Calu3 (cell line): Measurements from ENCODE around the gene QSOX1. TPM values are rescaled to one million over a fixed set of nuclear protein-coding genes. Genes with fewer than 3 reads are reported as not detected.

Experiments
- BruUV-seq: library from RNA; stranded (reverse); fragments of 400-500 nt; replicated peaks from 2 replicates; lab custom pipeline; 2021; lab: Mats Ljungman, UMichigan
- CTCF ChIA-PET: fragments of 300-600 bp; sonication (Branson Sonifier 250); formaldehyde crosslinking; loops from one replicate; lab custom pipeline; 2022; ENCODE audit warnings: antibody characterized with exemption; lab: Charles Lee
- DNase-seq: peaks from one replicate; pipeline ENCODE4 v3.0.0; 2022
- H3K27ac Mint-ChIP-seq: one replicate; pipeline ENCODE4 v1.8.0; 2022; ENCODE audit warnings: mixed read lengths; ENCODE audit not compliant: unreplicated experiment
- H3K27me3 Mint-ChIP-seq: one replicate; pipeline ENCODE4 v1.8.0; 2022; ENCODE audit warnings: mixed read lengths; ENCODE audit not compliant: unreplicated experiment
- H3K36me3 Mint-ChIP-seq: one replicate; pipeline ENCODE4 v1.8.0; 2022; ENCODE audit warnings: mild to moderate bottlenecking, moderate library complexity, mixed read lengths; ENCODE audit not compliant: insufficient read depth, unreplicated experiment
- H3K4me1 Mint-ChIP-seq: one replicate; pipeline ENCODE4 v1.8.0; 2022; ENCODE audit warnings: mild to moderate bottlenecking, low read depth, mixed read lengths; ENCODE audit not compliant: unreplicated experiment
- H3K4me3 Mint-ChIP-seq: one replicate; pipeline ENCODE4 v1.8.0; 2022; ENCODE audit warnings: mild to moderate bottlenecking, low read depth, moderate library complexity, mixed read lengths; ENCODE audit not compliant: unreplicated experiment
- H3K9me3 Mint-ChIP-seq: one replicate; pipeline ENCODE4 v1.8.0; 2022; ENCODE audit warnings: low read depth, mixed read lengths; ENCODE audit not compliant: unreplicated experiment
- CTCF ChIP-seq: fragments of 200-600 bp; IDR thresholded peaks from one replicate; pipeline ENCODE4 v1.8.0; 2022; ENCODE audit warnings: antibody characterized with exemption; ENCODE audit not compliant: unreplicated experiment
- intact Hi-C: fragments of 100-400 bp; cut with micrococcal nuclease; formaldehyde crosslinking; loops from one replicate; pipeline ENCODE4 v1.10.0; 2022; ENCODE audit not compliant: unreplicated experiment
- total RNA-seq: library from RNA; stranded (reverse); gene quantifications from 2 replicates; pipeline ENCODE4 v1.2.3, GENCODE V29; 2022

The QSOX1 gene
- total RNA-seq, 1 experiment from 2014 or later, result 462 TPM

GRCh38 chr1:180251526-180252305, 97.0 kb downstream of the QSOX1 start:
- Mint-ChIP-seq H3K9me3 (no peaks in the 10 kb centered on the region), H3K36me3 (no peaks in the 10 kb centered on the region), H3K27me3 (peaks cover 13% of the 10 kb centered on the region), H3K4me1 (peaks cover 7% of the 10 kb centered on the region), H3K27ac (no peak overlapping the region), H3K4me3 (no peak overlapping the region)
- BruUV-seq, result no TSS peak
- intact Hi-C loops, result loop anchor here (1.0 kb wide), 2 partner anchors 165 to 231 kb away; no protein-coding TSS in a partner anchor
- DNase-seq, result no peak
- CTCF ChIA-PET, result interaction anchor here (1.4 to 1.7 kb wide), 2 partner anchors 64 to 164 kb away, joined by 3 to 6 read pairs; no protein-coding TSS in a partner anchor
- TF ChIP-seq CTCF, result no peak

GRCh38 chr1:180252638-180253536, 98.2 kb downstream of the QSOX1 start:
- Mint-ChIP-seq H3K4me3 (no peak overlapping the region), H3K9me3 (no peaks in the 10 kb centered on the region), H3K4me1 (no peaks in the 10 kb centered on the region), H3K36me3 (no peaks in the 10 kb centered on the region), H3K27me3 (peaks cover 20% of the 10 kb centered on the region), H3K27ac (no peak overlapping the region)
- no TSS peak for BruUV-seq
- CTCF ChIA-PET, result interaction anchor here (1.1 to 1.7 kb wide), 4 partner anchors 9 to 163 kb away, joined by 3 to 11 read pairs (median 5); no protein-coding TSS in a partner anchor
- intact Hi-C loops, result loop anchor here (1.0 kb wide), 2 partner anchors 163 to 229 kb away; no protein-coding TSS in a partner anchor
- peak; percentile 94 for TF ChIP-seq CTCF
- peak; percentile 90 for DNase-seq

Other genes starting within 250 kb of the QSOX1 start
- 37.8 and 42.3 TPM in 2 replicates for gene CEP350, start 200.1 kb upstream of the QSOX1 start, total RNA-seq
- 0.05 and 0.19 TPM in 2 replicates for gene LHX4, start 75.4 kb downstream of the QSOX1 start, total RNA-seq